GM18951 (cell line): Measurements from ENCODE around the gene APOBEC3G.
A peak's percentile ranks its signal among the peaks of the same experiment; 100 is the strongest.

ENCODE experiments used
- POLR2A ChIP-seq: IDR thresholded peaks from 4 replicates; pipeline ENCODE4 v1.6.1; 2011; ENCODE audit warnings: mild to moderate bottlenecking; ENCODE audit not compliant: insufficient read length, insufficient read depth; ENCODE audit errors: extremely low read depth
- in situ Hi-C: fragments of 300-500 bp; cut with MboI; formaldehyde crosslinking; loops from one replicate; pipeline ENCODE4 v1.12.0; 2022; ENCODE audit warnings: low sequenced_read_pairs, mixed read lengths, inconsistent platforms; ENCODE audit not compliant: unreplicated experiment

APOBEC3G gene

GRCh38 chr22:39092111-39092862, 15.2 kb downstream of the APOBEC3G start:
- no peak for TF ChIP-seq POLR2A
- in situ Hi-C loops, result no loop called here

GRCh38 chr22:39094717-39095389, 17.8 kb downstream of the APOBEC3G start:
- no peak for TF ChIP-seq POLR2A
- in situ Hi-C loops, result no loop called here

- no peak for TF ChIP-seq POLR2A
Measured at GRCh38 chr22:39095971-39096370, 18.9 kb downstream of the APOBEC3G start.

GRCh38 chr22:39097098-39098020, 20.3 kb downstream of the APOBEC3G start, which contains the start of gene APOBEC3H:
Gene APOBEC3H (plus strand): TSS chr22:39097244. CDS start chr22:39100279, 3,035 bp downstream.
- in situ Hi-C loops, result no loop called here
- TF ChIP-seq POLR2A, result peak; percentile 48

More at GRCh38 chr22:39095971-39096370, 18.9 kb downstream of the APOBEC3G start:
- in situ Hi-C loops, result no loop called here

- in situ Hi-C loops, result no loop called here
- peak; percentile 53 for TF ChIP-seq POLR2A
Measured at GRCh38 chr22:39098026-39098425, 21.0 kb downstream of the APOBEC3G start.

GRCh38 chr22:39098576-39098975, 21.5 kb downstream of the APOBEC3G start:
- TF ChIP-seq POLR2A, result no peak
- in situ Hi-C loops, result no loop called here

GRCh38 chr22:39101226-39101625, 24.2 kb downstream of the APOBEC3G start:
- in situ Hi-C loops, result no loop called here
- TF ChIP-seq POLR2A, result no peak

GRCh38 chr22:39103431-39103830, 26.4 kb downstream of the APOBEC3G start:
- no peak for TF ChIP-seq POLR2A
- in situ Hi-C loops, result no loop called here

GRCh38 chr22:39106326-39106725, 29.3 kb downstream of the APOBEC3G start:
- no peak for TF ChIP-seq POLR2A
- in situ Hi-C loops, result no loop called here

- in situ Hi-C loops, result no loop called here
- TF ChIP-seq POLR2A, result no peak
Measured at GRCh38 chr22:39108487-39108886, 31.4 kb downstream of the APOBEC3G start.

GRCh38 chr22:39109361-39109760, 32.3 kb downstream of the APOBEC3G start:
- no peak for TF ChIP-seq POLR2A
- in situ Hi-C loops, result no loop called here

GRCh38 chr22:39110631-39111561, 33.8 kb downstream of the APOBEC3G start:
- in situ Hi-C loops, result no loop called here
- TF ChIP-seq POLR2A, result no peak

- in situ Hi-C loops, result no loop called here
- TF ChIP-seq POLR2A, result no peak
Measured at GRCh38 chr22:39114112-39114511, 37.0 kb downstream of the APOBEC3G start.
